A673 (cell line): ENCODE measurements around the gene VAT1L. TPM values are rescaled to one million over a fixed set of nuclear protein-coding genes. Genes with fewer than 3 reads are reported as not detected.

Experiments used
- BruUV-seq: library from RNA; stranded (reverse); fragments of 400-500 nt; replicated peaks from 2 replicates; lab custom pipeline; 2021; lab: Mats Ljungman, UMichigan
- CTCF ChIA-PET: fragments of 300-600 bp; sonication (Branson Sonifier 250); formaldehyde crosslinking; loops from one replicate; lab custom pipeline; 2022; ENCODE audit warnings: antibody characterized with exemption; lab: Charles Lee
- POLR2A ChIA-PET: fragments of 300-600 bp; sonication (Branson Sonifier 250); formaldehyde crosslinking; loops from one replicate; lab custom pipeline; 2022; ENCODE audit warnings: antibody characterized with exemption; ENCODE audit not compliant: low non-redundant PET; lab: Charles Lee
- DNase-seq: peaks from one replicate; pipeline ENCODE4 v3.0.0-alpha.2; 2015; ENCODE audit warnings: low spot score
- H3K27ac ChIP-seq: fragments of 200-600 bp; sonication (generic); 2 replicates; pipeline ENCODE4 v1.5.1; 2016; ENCODE audit warnings: mixed run types, low read depth, mild to moderate bottlenecking, mixed read lengths, antibody characterized with exemption, low read length; ENCODE audit not compliant: poor library complexity, severe bottlenecking
- H3K27me3 ChIP-seq: fragments of 200-600 bp; sonication (generic); replicated peaks from 2 replicates; pipeline ENCODE4 v1.6.1; 2017; ENCODE audit warnings: mixed run types, low read depth, mild to moderate bottlenecking, mixed read lengths, antibody characterized with exemption, low read length; ENCODE audit not compliant: insufficient read depth, poor library complexity
- H3K36me3 ChIP-seq: fragments of 200-600 bp; sonication (generic); 2 replicates; pipeline ENCODE4 v1.6.1; 2016; ENCODE audit warnings: mixed run types, mild to moderate bottlenecking, mixed read lengths, antibody characterized with exemption, low read length; ENCODE audit not compliant: insufficient read depth, poor library complexity, severe bottlenecking
- H3K4me1 ChIP-seq: fragments of 200-600 bp; sonication (generic); 2 replicates; pipeline ENCODE4 v1.6.1; 2017; ENCODE audit warnings: mixed run types, mild to moderate bottlenecking, mixed read lengths, antibody characterized with exemption, low read length; ENCODE audit not compliant: insufficient read depth, poor library complexity, severe bottlenecking
- H3K4me3 ChIP-seq: fragments of 200-600 bp; sonication (generic); 2 replicates; pipeline ENCODE4 v1.5.1; 2016; ENCODE audit warnings: low read depth, mixed run types, mild to moderate bottlenecking, mixed read lengths, low read length; ENCODE audit not compliant: poor library complexity, severe bottlenecking
- H3K9me3 ChIP-seq: fragments of 200-600 bp; sonication (generic); 2 replicates; pipeline ENCODE4 v1.6.1; 2016; ENCODE audit warnings: mixed run types, low read depth, mild to moderate bottlenecking, mixed read lengths, antibody characterized with exemption, low read length; ENCODE audit not compliant: poor library complexity, severe bottlenecking
- EZH2 ChIP-seq: fragments of 200-600 bp; sonication (generic); IDR thresholded peaks from 2 replicates; pipeline ENCODE4 v1.6.1; 2017; ENCODE audit warnings: borderline replicate concordance, low read depth, mild to moderate bottlenecking, mixed read lengths, antibody characterized with exemption, low read length; ENCODE audit not compliant: poor library complexity, severe bottlenecking
- intact Hi-C: fragments of 100-400 bp; cut with micrococcal nuclease; formaldehyde crosslinking; loops from one replicate; pipeline ENCODE4 v1.10.0; 2022; ENCODE audit not compliant: unreplicated experiment
- total RNA-seq: library from RNA; stranded (reverse); gene quantifications from 2 replicates; pipeline ENCODE4 v1.2.3, GENCODE V29; 2021
- TF ChIP-seq, protein P1 (sequence below): fragments of 300-800, 200-600 bp; sonication (generic); conservative IDR thresholded peaks from 2 replicates; pipeline ENCODE4 v1.5.1; 2017; ENCODE audit warnings: low read depth, mild to moderate bottlenecking, antibody characterized with exemption, low read length, moderate library complexity, mixed read lengths

VAT1L gene
- total RNA-seq, 1 experiment from 2014 or later = 0.09 TPM

DNA sequence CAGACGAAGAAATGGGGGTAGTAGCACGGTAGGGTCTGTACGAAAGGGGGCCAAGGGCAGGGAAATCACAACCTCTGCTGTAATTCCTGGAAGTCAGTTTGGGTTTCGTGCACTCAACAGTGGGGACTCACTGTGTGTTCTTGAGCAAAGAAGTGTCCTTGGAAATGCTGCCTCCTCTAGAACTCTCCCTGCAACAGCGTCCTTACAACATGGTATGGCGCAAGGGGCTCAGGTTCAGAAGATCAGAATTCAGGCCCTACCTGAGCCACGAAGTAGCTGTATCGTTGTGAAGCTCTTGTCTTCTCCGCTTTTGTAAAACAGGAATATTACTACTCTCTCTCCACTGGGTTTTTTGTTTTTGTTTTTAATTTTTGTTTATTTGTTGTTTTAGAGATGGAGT is 127.7 kb downstream of the VAT1L start:
- intact Hi-C loops = no loop called here
- Histone ChIP-seq H3K27me3 (no peaks in the 10 kb centered on the region), H3K36me3 (no peaks in the 10 kb centered on the region), H3K27ac (no peak overlapping the region), H3K9me3 (no peaks in the 10 kb centered on the region), H3K4me1 (no peaks in the 10 kb centered on the region), H3K4me3 (no peak overlapping the region)
- BruUV-seq = no TSS peak
- POLR2A ChIA-PET = no interaction called here
- no peak for DNase-seq
- TF ChIP-seq, protein P1, sequence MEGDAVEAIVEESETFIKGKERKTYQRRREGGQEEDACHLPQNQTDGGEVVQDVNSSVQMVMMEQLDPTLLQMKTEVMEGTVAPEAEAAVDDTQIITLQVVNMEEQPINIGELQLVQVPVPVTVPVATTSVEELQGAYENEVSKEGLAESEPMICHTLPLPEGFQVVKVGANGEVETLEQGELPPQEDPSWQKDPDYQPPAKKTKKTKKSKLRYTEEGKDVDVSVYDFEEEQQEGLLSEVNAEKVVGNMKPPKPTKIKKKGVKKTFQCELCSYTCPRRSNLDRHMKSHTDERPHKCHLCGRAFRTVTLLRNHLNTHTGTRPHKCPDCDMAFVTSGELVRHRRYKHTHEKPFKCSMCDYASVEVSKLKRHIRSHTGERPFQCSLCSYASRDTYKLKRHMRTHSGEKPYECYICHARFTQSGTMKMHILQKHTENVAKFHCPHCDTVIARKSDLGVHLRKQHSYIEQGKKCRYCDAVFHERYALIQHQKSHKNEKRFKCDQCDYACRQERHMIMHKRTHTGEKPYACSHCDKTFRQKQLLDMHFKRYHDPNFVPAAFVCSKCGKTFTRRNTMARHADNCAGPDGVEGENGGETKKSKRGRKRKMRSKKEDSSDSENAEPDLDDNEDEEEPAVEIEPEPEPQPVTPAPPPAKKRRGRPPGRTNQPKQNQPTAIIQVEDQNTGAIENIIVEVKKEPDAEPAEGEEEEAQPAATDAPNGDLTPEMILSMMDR = no peak
- TF ChIP-seq EZH2 = no peak
- CTCF ChIA-PET = no interaction called here

DNA sequence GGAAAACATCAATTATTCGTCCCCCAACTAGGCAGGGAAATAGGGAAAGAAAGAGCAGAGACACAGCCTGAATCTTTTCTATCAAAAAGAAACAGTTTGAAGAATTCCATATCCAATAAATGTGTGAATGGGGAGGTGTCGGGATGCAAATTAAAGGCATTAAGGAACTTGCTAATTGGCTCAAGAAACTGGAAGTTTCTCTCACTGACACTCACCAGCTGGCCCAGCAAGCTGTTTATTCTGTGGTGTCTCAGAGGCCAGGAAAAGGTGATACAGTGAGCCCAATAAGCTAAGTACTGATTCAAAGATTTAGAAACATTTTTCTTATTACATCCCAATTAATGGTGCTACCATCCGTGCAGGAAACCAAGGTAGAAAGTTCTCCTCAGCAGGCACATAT is 129.6 kb downstream of the VAT1L start:
- H3K27me3 ChIP-seq = no peaks in the 10 kb centered on the region
- H3K4me1 ChIP-seq = no peaks in the 10 kb centered on the region
- H3K4me3 ChIP-seq = no peak overlapping the region
- no peak for DNase-seq
- CTCF ChIA-PET = no interaction called here
- intact Hi-C loops = no loop called here
- no peaks in the 10 kb centered on the region for H3K36me3 ChIP-seq
- TF ChIP-seq, protein P1 = no peak
- TF ChIP-seq EZH2 = no peak
- POLR2A ChIA-PET = no interaction called here
- no TSS peak for BruUV-seq
- no peaks in the 10 kb centered on the region for H3K9me3 ChIP-seq
- no peak overlapping the region for H3K27ac ChIP-seq

DNA sequence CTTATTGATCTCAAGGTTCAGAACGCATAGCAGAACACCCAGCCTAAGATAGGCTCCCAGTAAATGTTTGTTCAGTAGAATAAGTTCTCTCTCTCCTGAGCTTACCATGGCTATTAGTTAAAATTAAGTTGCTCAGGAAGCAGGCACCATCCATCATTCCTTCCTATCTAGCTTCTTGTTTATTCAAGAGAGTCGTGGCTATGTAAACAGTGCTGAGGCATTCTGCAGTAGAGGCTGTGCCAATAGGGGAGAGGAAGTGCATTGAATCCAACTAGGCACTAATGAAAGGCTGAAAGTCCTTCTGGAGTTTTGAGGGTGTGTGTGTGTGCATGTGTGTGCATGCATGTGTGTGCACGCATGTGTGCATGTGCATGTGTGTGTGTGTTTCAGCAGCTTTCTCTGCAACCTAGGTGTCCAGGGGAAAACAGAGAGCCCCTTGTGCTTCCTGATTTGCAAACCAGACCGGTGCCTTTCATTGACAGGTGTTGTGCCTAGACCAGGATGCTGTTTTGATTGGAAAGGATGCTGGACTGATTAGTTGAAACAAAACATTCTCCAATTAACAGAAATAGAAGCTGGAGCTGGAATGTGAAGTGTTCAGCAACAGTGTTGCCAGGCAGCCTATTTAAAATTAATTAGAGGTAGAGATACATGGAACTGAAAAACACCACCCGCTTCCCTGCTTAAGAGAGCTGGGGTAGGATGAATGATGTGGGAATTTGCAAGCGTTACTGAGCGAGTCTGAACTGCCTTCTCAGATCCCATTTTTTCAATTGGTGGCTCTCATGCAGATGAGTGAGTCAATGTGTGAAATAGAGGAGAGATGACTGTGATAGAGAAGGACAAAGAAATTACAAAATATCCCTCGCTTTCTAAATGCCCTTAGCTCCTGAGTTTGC is 130.7 kb downstream of the VAT1L start:
- CTCF ChIA-PET = no interaction called here
- no peak overlapping the region for H3K4me3 ChIP-seq
- H3K27me3 ChIP-seq = no peaks in the 10 kb centered on the region
- no peaks in the 10 kb centered on the region for H3K4me1 ChIP-seq
- intact Hi-C loops = no loop called here
- H3K27ac ChIP-seq = no peak overlapping the region
- TF ChIP-seq, protein P1 = no peak
- TF ChIP-seq EZH2 = no peak
- H3K9me3 ChIP-seq = no peaks in the 10 kb centered on the region
- no peak for DNase-seq
- POLR2A ChIA-PET = interaction anchor here (0.7 kb wide), 1 partner anchor 859 kb away, joined by 5 read pairs; no protein-coding TSS in a partner anchor
- no peaks in the 10 kb centered on the region for H3K36me3 ChIP-seq
- no TSS peak for BruUV-seq
